CMK (cell line): ENCODE data around the gene PTGER3.
"Not testable (repeated sequence)": the region's sequence is repeated elsewhere in the genome, so short reads cannot be mapped to it uniquely, and the experiment has no call there.

ENCODE experiments used
- DNase-seq: peaks from one replicate; pipeline ENCODE4 v3.0.0-alpha.2; 2010; ENCODE audit warnings: low read depth

Gene PTGER3

DNA sequence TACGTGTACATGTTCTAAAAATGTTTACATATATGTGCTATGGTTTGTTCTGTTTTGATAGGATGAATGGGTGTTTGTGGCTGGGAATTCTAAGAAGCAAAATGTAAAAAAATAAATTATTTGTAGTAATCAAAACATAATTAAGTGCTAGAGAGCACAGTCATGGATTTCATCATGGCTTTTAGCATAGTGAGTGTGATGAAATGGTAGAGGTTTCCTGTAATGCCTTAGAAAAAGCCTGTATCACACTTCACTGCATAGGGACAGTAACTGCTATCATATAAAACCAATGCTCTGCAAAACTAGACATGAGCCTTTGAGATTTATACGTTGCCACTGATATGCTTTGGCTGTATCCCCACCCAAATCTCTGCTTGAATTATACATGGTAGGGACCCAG is 99.8 kb downstream of the PTGER3 start:
- DNase-seq, result no peak

DNA sequence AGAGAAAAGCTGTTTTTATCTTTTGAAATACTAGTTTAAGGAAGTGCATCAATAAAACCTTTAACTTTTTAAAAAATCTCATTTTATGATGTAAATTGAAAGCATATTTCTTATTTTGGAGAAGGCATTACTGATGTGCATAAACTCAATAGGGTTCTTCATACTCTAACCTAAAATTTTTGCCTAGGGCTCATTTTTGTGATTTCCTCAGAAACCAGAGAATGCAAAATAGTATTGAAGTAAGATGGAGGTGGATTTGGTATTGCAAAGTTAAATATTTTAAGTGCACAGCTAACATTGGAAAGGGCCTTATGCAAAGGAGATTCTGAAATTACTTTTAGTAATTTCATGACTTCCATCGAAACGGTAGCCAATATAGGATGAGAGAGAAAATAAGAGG is 101.9 kb downstream of the PTGER3 start:
- DNase-seq, result no peak

GRCh38 chr1:70945251-70945650 is 102.4 kb downstream of the PTGER3 start:
- DNase-seq, result no peak

GRCh38 chr1:70941563-70941962 is 106.1 kb downstream of the PTGER3 start:
- no peak for DNase-seq

GRCh38 chr1:70940398-70940797 is 107.2 kb downstream of the PTGER3 start:
- not testable (repeated sequence) for DNase-seq

DNA sequence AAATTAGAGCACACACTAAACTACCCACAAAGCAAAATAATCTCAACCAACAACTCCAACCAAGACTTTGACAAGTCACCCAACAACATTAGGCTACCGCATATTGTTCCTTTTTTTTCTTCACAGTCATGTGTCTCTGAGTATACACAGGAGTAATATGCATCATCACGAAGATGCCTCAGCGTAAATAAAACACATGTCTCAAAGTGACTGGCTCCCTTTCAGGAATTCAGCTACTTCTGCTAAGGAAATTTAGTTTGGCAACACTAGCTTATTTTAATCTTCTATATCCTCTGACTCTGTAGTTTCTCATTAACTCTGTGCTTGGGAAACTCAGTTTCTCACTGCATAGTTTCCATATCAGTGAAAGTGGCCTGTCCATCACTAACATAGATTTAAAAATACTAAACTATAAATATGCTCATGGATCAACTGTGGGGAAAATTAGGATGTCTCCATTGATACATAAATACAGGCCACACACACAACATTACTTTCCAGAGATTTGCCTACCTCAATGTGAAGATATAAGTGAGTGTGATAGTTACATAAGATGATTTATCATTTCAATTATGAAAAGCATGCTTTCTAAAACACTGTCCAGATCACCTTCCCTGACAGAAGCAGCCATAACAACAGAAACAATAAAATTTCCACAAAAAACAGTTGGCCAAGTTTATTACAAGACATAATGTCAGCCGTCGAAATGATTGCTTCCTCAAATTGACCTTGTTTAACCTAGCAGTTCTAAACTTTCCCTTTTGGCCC is 113.2 kb downstream of the PTGER3 start:
- no peak for DNase-seq

- DNase-seq, result no peak
Observed at GRCh38 chr1:70930062-70930461, 117.6 kb downstream of the PTGER3 start.

DNA sequence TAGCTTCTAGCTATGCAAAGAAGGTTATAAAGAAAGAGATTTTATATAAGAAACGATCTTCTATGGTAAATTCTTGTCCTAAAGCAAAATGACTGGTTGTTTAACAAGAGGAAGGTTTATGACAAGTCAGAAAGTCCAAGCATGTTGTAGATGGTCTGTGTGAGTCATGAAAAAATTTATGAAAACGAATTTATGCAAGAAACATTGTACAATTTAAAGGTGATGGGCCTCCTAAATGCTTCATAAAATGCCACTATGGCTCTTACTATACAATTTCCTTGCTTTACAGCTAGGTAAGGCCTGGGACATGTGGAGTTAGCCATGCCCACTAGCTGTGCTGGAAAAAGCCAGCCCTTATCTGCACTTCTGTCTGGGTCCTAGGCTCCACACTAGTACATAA is 125.4 kb downstream of the PTGER3 start:
- DNase-seq, result no peak
